Measurements from ENCODE around the gene TRAPPC1. TPM values are rescaled to one million over a fixed set of nuclear protein-coding genes. Genes with fewer than 3 reads are reported as not detected.

The TRAPPC1 gene
- total RNA-seq, 4 donors from 2014 or later, result 36.3 to 68.8 (median 43.1) TPM

- WGBS, result 66% methylated on average over 12 of the region's 15 CpGs
- H3K36me3 ChIP-seq, result peaks cover 20 to 77% (median 53%) of the 10 kb centered on the region in 4 donors
- intact Hi-C loops (cut with DNase I), result loop anchor here (5.0 kb wide), 1 partner anchor 71 kb away; no protein-coding TSS in a partner anchor
Measured at GRCh38 chr17:7893187-7893880, 38.4 kb downstream of the TRAPPC1 start.

GRCh38 chr17:7889166-7889955 lies 42.4 kb downstream of the TRAPPC1 start:
- peak overlapping the region; percentile 90 to 96 (median 94) for H3K27ac ChIP-seq (replicated peaks in 1 of 4)

More at GRCh38 chr17:7893187-7893880, 38.4 kb downstream of the TRAPPC1 start:
- no peaks in the 10 kb centered on the region for H3K27me3 ChIP-seq
- H3K9me3 ChIP-seq, result no peaks in the 10 kb centered on the region
- DNase-seq (ENCODE audit: extremely low spot score), result no peak
- peaks cover 19 to 26% (median 22%) of the 10 kb centered on the region in 4 donors for H3K4me1 ChIP-seq
- H3K27ac ChIP-seq (replicated peaks in 1 of 4), result no peak overlapping the region
- TF ChIP-seq CTCF (IDR thresholded peaks at IDR 0.05), result no peak
- TF ChIP-seq EP300 (IDR thresholded peaks at IDR 0.05), result no peak
- TF ChIP-seq POLR2A (IDR thresholded peaks at IDR 0.05; ENCODE audit: low read depth), result no peak
- no peak for TF ChIP-seq POLR2AphosphoS5 (IDR thresholded peaks at IDR 0.05)
- no peak overlapping the region for H3K4me3 ChIP-seq

GRCh38 chr17:7888184-7888920 lies 43.4 kb downstream of the TRAPPC1 start, which contains the start of gene CHD3:
Gene CHD3 (plus strand): TSS chr17:7888789. CDS start chr17:7889001, 212 bp downstream.
- Histone ChIP-seq H3K4me1 (peaks cover 47 to 67% (median 62%) of the 10 kb centered on the region in 4 donors), H3K36me3 (peaks cover 0 to 27% (median 14%) of the 10 kb centered on the region in 4 donors), H3K4me3 (peak within 1 kb of the TSS; percentile 84 to 93 (median 90)), H3K9me3 (no peaks in the 10 kb centered on the region), H3K27me3 (no peaks in the 10 kb centered on the region), H3K27ac (replicated peaks in 1 of 4) (peak within 1 kb of the TSS; percentile 90 to 96 (median 94))
- TF ChIP-seq POLR2A (IDR thresholded peaks at IDR 0.05; ENCODE audit: low read depth) (no peak), POLR2AphosphoS5 (IDR thresholded peaks at IDR 0.05) (peak in 1 of 2 donors; percentile 11)
- DNase-seq (ENCODE audit: extremely low spot score), result no peak
- intact Hi-C loops (cut with DNase I), result no loop called here
- WGBS, result 38% methylated on average over 18 of the region's 18 CpGs

More at GRCh38 chr17:7889166-7889955, 42.4 kb downstream of the TRAPPC1 start:
- Histone ChIP-seq H3K36me3 (peaks cover 9 to 37% (median 24%) of the 10 kb centered on the region in 4 donors), H3K4me3 (peak overlapping the region; percentile 27 to 93 (median 86)), H3K27me3 (no peaks in the 10 kb centered on the region), H3K4me1 (peaks cover 44 to 58% (median 53%) of the 10 kb centered on the region in 4 donors), H3K9me3 (no peaks in the 10 kb centered on the region)
- intact Hi-C loops (cut with DNase I), result no loop called here
- peak; percentile 96 for DNase-seq (ENCODE audit: extremely low spot score)
- WGBS, result 13% methylated on average over 11 of the region's 11 CpGs
- peak; percentile 23 to 68 (median 41) for TF ChIP-seq CTCF (IDR thresholded peaks at IDR 0.05)
- no peak for TF ChIP-seq EP300 (IDR thresholded peaks at IDR 0.05)
- TF ChIP-seq POLR2AphosphoS5 (IDR thresholded peaks at IDR 0.05), result peak; percentile 92 to 99
- no peak for TF ChIP-seq POLR2A (IDR thresholded peaks at IDR 0.05; ENCODE audit: low read depth)

GRCh38 chr17:7887482-7888183 lies 44.1 kb downstream of the TRAPPC1 start:
- WGBS, result 1% methylated on average over 27 of the region's 35 CpGs
- no peaks in the 10 kb centered on the region for H3K27me3 ChIP-seq
- no peak for TF ChIP-seq CTCF (IDR thresholded peaks at IDR 0.05)
- peak; percentile 67 to 82 for TF ChIP-seq POLR2AphosphoS5 (IDR thresholded peaks at IDR 0.05)
- TF ChIP-seq POLR2A (IDR thresholded peaks at IDR 0.05; ENCODE audit: low read depth), result no peak
- TF ChIP-seq EP300 (IDR thresholded peaks at IDR 0.05), result no peak
- peak; percentile 97 for DNase-seq (ENCODE audit: extremely low spot score)
- peaks cover 47 to 70% (median 66%) of the 10 kb centered on the region in 4 donors for H3K4me1 ChIP-seq
- no peaks in the 10 kb centered on the region for H3K9me3 ChIP-seq
- H3K4me3 ChIP-seq, result peak overlapping the region; percentile 84 to 93 (median 90)
- peak overlapping the region; percentile 90 to 96 (median 94) for H3K27ac ChIP-seq (replicated peaks in 1 of 4)
- intact Hi-C loops (cut with DNase I), result no loop called here
- H3K36me3 ChIP-seq, result peaks cover 0 to 20% (median 11%) of the 10 kb centered on the region in 4 donors
